ENCODE measurements around the gene TLE4. TPM values are rescaled to one million over a fixed set of nuclear protein-coding genes. Genes with fewer than 3 reads are reported as not detected.
"Not testable (repeated sequence)": the region's sequence is repeated elsewhere in the genome, so short reads cannot be mapped to it uniquely, and the experiment has no call there.

Gene TLE4
- polyA plus RNA-seq, 1 of the 3 experiments (the other 2 are of a cell fraction) = 40.4 TPM

DNA sequence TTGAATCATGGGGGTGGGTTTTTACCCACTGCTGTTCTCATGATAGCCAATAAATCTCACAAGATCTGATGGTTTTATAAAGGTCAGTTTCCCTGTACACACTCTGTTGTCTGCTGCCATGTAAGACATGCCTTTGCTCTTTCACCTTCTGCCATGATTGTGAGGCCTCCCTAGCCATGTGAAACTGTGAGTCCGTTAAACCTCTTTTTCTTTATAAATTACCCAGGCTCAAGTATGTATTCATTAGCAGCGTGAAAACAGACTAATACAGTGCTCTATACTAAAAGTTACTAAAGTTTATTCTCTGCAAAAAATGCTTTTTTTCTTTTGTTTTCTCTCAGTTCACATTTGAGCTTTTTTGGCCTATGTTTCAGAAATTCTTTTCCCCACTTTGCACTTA lies 33.9 kb upstream of the TLE4 start (continued):
- TF ChIP-seq EZH2phosphoT487 (IDR thresholded peaks at IDR 0.05; ENCODE audit: borderline replicate concordance, low read depth) (no peak), JUND (IDR thresholded peaks at IDR 0.05) (no peak), IRF3 (IDR thresholded peaks at IDR 0.05; ENCODE audit: low read depth, low read length) (no peak)

DNA sequence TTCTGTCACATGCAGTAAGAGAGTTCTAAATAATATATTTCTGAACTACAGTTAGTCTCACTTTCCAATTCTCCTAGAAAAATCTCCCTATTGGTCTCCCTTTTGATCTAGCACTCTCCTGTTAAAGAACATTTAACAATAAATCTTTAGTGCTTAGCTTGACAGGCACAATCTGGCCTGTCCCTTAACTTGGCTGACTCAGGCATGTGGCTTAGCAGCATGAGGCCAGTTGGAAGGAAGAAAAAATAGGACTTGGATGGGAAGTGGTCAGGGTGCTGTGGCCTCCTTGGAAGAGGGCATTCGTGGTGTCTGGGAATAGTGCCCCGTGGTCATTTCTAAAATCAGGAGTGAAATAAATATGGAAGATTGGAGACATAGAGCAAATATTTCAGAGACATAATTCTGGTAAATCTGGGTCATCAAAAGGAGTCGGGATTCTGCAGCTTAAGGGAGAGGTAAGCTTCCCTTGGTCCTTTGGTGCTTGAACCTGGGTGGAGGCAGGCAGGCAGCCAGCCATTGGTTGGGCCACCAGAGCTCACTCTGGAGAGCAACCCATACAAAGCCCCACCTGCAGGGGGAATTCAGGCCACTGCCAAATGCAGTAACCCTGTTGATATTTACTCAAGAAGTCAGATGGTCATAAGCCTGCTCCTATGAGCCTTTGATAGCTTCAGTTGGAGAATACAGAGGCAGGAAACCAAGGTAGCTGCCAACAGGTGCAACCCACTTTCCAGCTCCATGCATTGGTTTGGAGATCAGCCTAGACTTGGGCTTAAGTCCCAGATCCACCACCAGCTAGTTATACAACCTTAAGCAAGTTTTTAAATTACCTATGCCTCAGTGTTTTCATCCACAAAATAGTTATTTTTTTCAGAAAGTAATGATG lies 28.8 kb upstream of the TLE4 start:
- no peak overlapping the region for H2AFZ ChIP-seq (ENCODE audit: low read depth)
- TF ChIP-seq NRF1 (IDR thresholded peaks at IDR 0.05; ENCODE audit: low read depth, low read length) (no peak), CHD2 (IDR thresholded peaks at IDR 0.05; ENCODE audit: low read length, partially characterized antibody) (no peak), REST (IDR thresholded peaks at IDR 0.05; ENCODE audit: low read depth, low read length) (no peak), RFX5 (IDR thresholded peaks at IDR 0.05; ENCODE audit: low read length) (no peak), FOSL2 (IDR thresholded peaks at IDR 0.05; ENCODE audit: borderline replicate concordance, low read depth) (no peak), ELF1 (IDR thresholded peaks at IDR 0.05) (no peak), SIN3A (IDR thresholded peaks at IDR 0.05; ENCODE audit: borderline replicate concordance, low read depth, low read length) (no peak), RAD21 (IDR thresholded peaks at IDR 0.05; ENCODE audit: low read length) (no peak)
- no peak overlapping the region for H3K4me3 ChIP-seq (ENCODE audit: low read depth in 2 of 2, low read length in 1 of 2)
- DNase-seq = no peak
- ChIA-PET CTCF (interaction anchor here (1.0 kb wide), 1 partner anchor 22 kb away, joined by 3 read pairs; no protein-coding TSS in a partner anchor), POLR2A (no interaction called here)
- WGBS (ENCODE audit: low lambda C conversion rate) = 44% methylated on average over 3 of the region's 3 CpGs
- H4K20me1 ChIP-seq (ENCODE audit: insufficient read depth) = no peaks in the 10 kb centered on the region
- H3K27me3 ChIP-seq (ENCODE audit: insufficient read depth) = no peaks in the 10 kb centered on the region
- H3K9me3 ChIP-seq = no peaks in the 10 kb centered on the region
- H3K9ac ChIP-seq = no peak overlapping the region
- no peaks in the 10 kb centered on the region for H3K4me1 ChIP-seq (ENCODE audit: control insufficient read depth in 1 of 2, insufficient read depth in 2 of 2, low read depth in 1 of 2, low read length in 1 of 2)
- H3K36me3 ChIP-seq (replicated peaks in 1 of 2; ENCODE audit: control insufficient read depth in 1 of 2, insufficient read depth in 2 of 2, low read length in 1 of 2) = no peaks in the 10 kb centered on the region
- H3K79me2 ChIP-seq (ENCODE audit: insufficient read depth) = no peaks in the 10 kb centered on the region
- no peaks in the 10 kb centered on the region for H3K9me2 ChIP-seq
- no peaks in the 10 kb centered on the region for H3F3A ChIP-seq (replicated peaks; ENCODE audit: insufficient read depth)
- H3K27ac ChIP-seq (ENCODE audit: low read depth in 2 of 2, low read length in 1 of 2) = no peak overlapping the region
- H3K4me2 ChIP-seq = no peak overlapping the region

- DNase-seq; H3K27me3 ChIP-seq (ENCODE audit: insufficient read depth); H2AFZ ChIP-seq (ENCODE audit: low read depth); H3K4me3 ChIP-seq (ENCODE audit: low read depth in 2 of 2, low read length in 1 of 2); H3K36me3 ChIP-seq (replicated peaks in 1 of 2; ENCODE audit: control insufficient read depth in 1 of 2, insufficient read depth in 2 of 2, low read length in 1 of 2); H3K9me2 ChIP-seq; H3K4me1 ChIP-seq (ENCODE audit: control insufficient read depth in 1 of 2, insufficient read depth in 2 of 2, low read depth in 1 of 2, low read length in 1 of 2); POLR2A ChIA-PET; H3K9ac ChIP-seq; H3K27ac ChIP-seq (ENCODE audit: low read depth in 2 of 2, low read length in 1 of 2); H3K4me2 ChIP-seq; H3K79me2 ChIP-seq (ENCODE audit: insufficient read depth); H3F3A ChIP-seq (replicated peaks; ENCODE audit: insufficient read depth); CTCF ChIA-PET; H4K20me1 ChIP-seq (ENCODE audit: insufficient read depth); H3K9me3 ChIP-seq: not testable (repeated sequence)
- WGBS (ENCODE audit: low lambda C conversion rate) = 61% methylated on average over 7 of the region's 7 CpGs
These were observed 27.4 kb upstream of the TLE4 start for GRCh38 chr9:79544375-79544774.

Data from SK-N-SH (cell line).